Coronary artery (tissue), 2 donors: ENCODE measurements around the gene SCTR.
A peak's percentile ranks its signal among the peaks of the same experiment; 100 is the strongest.

Source experiments
- DNase-seq: peaks from one replicate; pipeline ENCODE4 v3.0.0-alpha.2; 2017; ENCODE audit warnings: low spot score
- H3K27ac ChIP-seq, 2 donors: fragments of 200-600 bp; sonication (generic); one replicate each; pipeline ENCODE4 v1.5.1; 2016 to 2019
- H3K4me3 ChIP-seq: fragments of 200-600 bp; sonication (generic); 2 replicates; pipeline ENCODE4 v1.5.1; 2016; ENCODE audit warnings: mild to moderate bottlenecking, moderate library complexity
- CTCF ChIP-seq: fragments of 200-600 bp; sonication (generic); IDR thresholded peaks from one replicate; pipeline ENCODE4 v1.5.1; 2019; ENCODE audit warnings: antibody characterized with exemption

Gene SCTR

GRCh38 chr2:119425620-119426395 is 98.5 kb downstream of the SCTR start:
- no peak for TF ChIP-seq CTCF
- no peak for DNase-seq
- Histone ChIP-seq H3K27ac (peak overlapping the region in 1 of 2 donors; percentile 29), H3K4me3 (no peak overlapping the region)

DNA sequence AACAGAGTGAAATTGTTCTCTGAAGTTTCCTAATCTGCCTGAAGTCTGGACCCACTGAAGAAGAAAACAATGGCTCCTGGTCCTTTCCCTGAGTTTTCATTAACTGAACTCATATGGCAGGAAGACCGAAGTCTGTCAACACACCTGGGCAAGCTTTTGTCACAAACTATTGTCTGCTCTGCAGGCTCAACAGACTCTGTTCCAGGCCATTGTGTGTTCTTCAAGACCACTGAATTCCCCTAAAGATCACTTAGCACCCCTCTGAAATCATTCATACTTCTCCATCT is 99.2 kb downstream of the SCTR start:
- no peak overlapping the region for H3K4me3 ChIP-seq
- TF ChIP-seq CTCF, result no peak
- DNase-seq, result no peak

GRCh38 chr2:119424284-119425118 is 99.8 kb downstream of the SCTR start:
- H3K4me3 ChIP-seq, result no peak overlapping the region
- peak; percentile 66 for DNase-seq
- no peak for TF ChIP-seq CTCF
- H3K27ac ChIP-seq, result no peak overlapping the region

More for the DNA sequence above, 99.2 kb downstream of the SCTR start:
- H3K27ac ChIP-seq, result no peak overlapping the region

DNA sequence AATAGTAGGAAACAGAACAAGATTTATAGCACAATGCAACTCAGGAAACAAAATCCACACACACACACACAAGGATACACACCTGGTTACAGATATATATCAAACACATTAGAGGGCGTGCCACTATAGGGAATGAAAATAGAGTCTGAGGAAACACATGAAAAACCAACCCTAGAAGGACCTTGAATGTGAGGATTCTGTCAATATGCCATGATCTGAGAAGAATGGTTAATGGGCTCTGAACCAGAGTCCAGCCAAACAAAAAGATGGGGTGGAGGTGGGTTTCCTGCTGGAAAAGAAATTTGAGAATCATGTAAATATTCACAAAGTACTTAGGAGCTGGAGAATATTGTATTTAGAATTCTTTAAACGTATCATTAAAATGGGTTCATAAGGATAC is 100.5 kb downstream of the SCTR start:
- no peak overlapping the region for H3K4me3 ChIP-seq
- no peak overlapping the region for H3K27ac ChIP-seq
- DNase-seq, result no peak
- TF ChIP-seq CTCF, result no peak

DNA sequence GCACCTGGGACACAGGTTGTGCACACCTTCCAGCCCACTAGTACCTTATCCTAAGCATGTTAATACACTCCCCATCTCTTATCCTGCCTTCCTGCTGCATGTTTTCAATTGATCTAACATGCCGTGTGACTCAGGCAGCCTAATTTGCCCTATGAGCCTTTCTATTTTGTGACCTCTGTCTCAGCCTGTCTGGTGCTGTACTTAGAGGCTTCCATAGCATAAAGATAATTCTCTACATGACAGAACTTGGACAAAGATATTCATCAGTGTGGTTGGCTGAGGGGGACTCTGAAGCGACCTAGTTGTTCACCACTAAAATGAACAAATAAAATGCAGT is 101.2 kb downstream of the SCTR start:
- DNase-seq, result no peak
- Histone ChIP-seq H3K4me3 (no peak overlapping the region), H3K27ac (no peak overlapping the region)
- TF ChIP-seq CTCF, result no peak

- H3K4me3 ChIP-seq, result no peak overlapping the region
- no peak overlapping the region for H3K27ac ChIP-seq
- no peak for TF ChIP-seq CTCF
- DNase-seq, result peak; percentile 41
These were observed 101.7 kb downstream of the SCTR start for GRCh38 chr2:119422360-119423107.
